Measurements from ENCODE around the gene PARVA. TPM values are rescaled to one million over a fixed set of nuclear protein-coding genes. Genes with fewer than 3 reads are reported as not detected.

The PARVA gene
- total RNA-seq, 2 donors from 2014 or later: 55.9 to 58.1 TPM

- H3K36me3 ChIP-seq: peaks cover 34% of the 10 kb centered on the region
- no peaks in the 10 kb centered on the region for H3K4me1 ChIP-seq
- no peak for DNase-seq (ENCODE audit: low spot score)
- no peak overlapping the region for H3K4me3 ChIP-seq
- H3K9me3 ChIP-seq: no peaks in the 10 kb centered on the region
- no peak overlapping the region for H3K27ac ChIP-seq
- TF ChIP-seq CTCF (IDR thresholded peaks at IDR 0.05): no peak
- H3K27me3 ChIP-seq: no peaks in the 10 kb centered on the region
These were observed 153.6 kb downstream of the PARVA start for GRCh38 chr11:12531020-12531419.

GRCh38 chr11:12531681-12532080, 154.3 kb downstream of the PARVA start:
- Histone ChIP-seq H3K27me3 (no peaks in the 10 kb centered on the region), H3K9me3 (no peaks in the 10 kb centered on the region)

GRCh38 chr11:12532580-12532979, 155.2 kb downstream of the PARVA start:
- no peak overlapping the region for H3K4me3 ChIP-seq
- no peak overlapping the region for H3K27ac ChIP-seq
- peaks cover 29% of the 10 kb centered on the region for H3K36me3 ChIP-seq
- no peak for DNase-seq (ENCODE audit: low spot score)
- TF ChIP-seq CTCF (IDR thresholded peaks at IDR 0.05): no peak
- no peaks in the 10 kb centered on the region for H3K4me1 ChIP-seq
- H3K27me3 ChIP-seq: no peaks in the 10 kb centered on the region
- no peaks in the 10 kb centered on the region for H3K9me3 ChIP-seq

More at GRCh38 chr11:12531681-12532080, 154.3 kb downstream of the PARVA start:
- Histone ChIP-seq H3K36me3 (peaks cover 34% of the 10 kb centered on the region), H3K4me1 (no peaks in the 10 kb centered on the region), H3K4me3 (no peak overlapping the region), H3K27ac (no peak overlapping the region)
- no peak for TF ChIP-seq CTCF (IDR thresholded peaks at IDR 0.05)
- DNase-seq (ENCODE audit: low spot score): no peak

- Histone ChIP-seq H3K4me3 (no peak overlapping the region), H3K4me1 (peaks cover 0 to 4% of the 10 kb centered on the region in 2 donors), H3K36me3 (peaks cover 12% of the 10 kb centered on the region), H3K27ac (no peak overlapping the region), H3K9me3 (no peaks in the 10 kb centered on the region), H3K27me3 (no peaks in the 10 kb centered on the region)
- DNase-seq (ENCODE audit: low spot score): no peak
- TF ChIP-seq CTCF (IDR thresholded peaks at IDR 0.05): no peak
These were observed 157.2 kb downstream of the PARVA start for GRCh38 chr11:12534549-12534948.

- H3K4me3 ChIP-seq: no peak overlapping the region
- no peak for TF ChIP-seq CTCF (IDR thresholded peaks at IDR 0.05)
- H3K27me3 ChIP-seq: no peaks in the 10 kb centered on the region
- H3K4me1 ChIP-seq: peaks cover 0 to 6% of the 10 kb centered on the region in 2 donors
- H3K9me3 ChIP-seq: no peaks in the 10 kb centered on the region
- peaks cover 12% of the 10 kb centered on the region for H3K36me3 ChIP-seq
- no peak for DNase-seq (ENCODE audit: low spot score)
- no peak overlapping the region for H3K27ac ChIP-seq
These were observed 157.9 kb downstream of the PARVA start for GRCh38 chr11:12535321-12535720.

GRCh38 chr11:12536566-12536965, 159.2 kb downstream of the PARVA start:
- peaks cover 5% of the 10 kb centered on the region for H3K36me3 ChIP-seq
- no peak overlapping the region for H3K27ac ChIP-seq
- DNase-seq (ENCODE audit: low spot score): no peak
- TF ChIP-seq CTCF (IDR thresholded peaks at IDR 0.05): no peak
- no peak overlapping the region for H3K4me3 ChIP-seq
- H3K27me3 ChIP-seq: no peaks in the 10 kb centered on the region
- no peaks in the 10 kb centered on the region for H3K9me3 ChIP-seq
- peaks cover 0 to 18% of the 10 kb centered on the region in 2 donors for H3K4me1 ChIP-seq

Data from right atrium auricular region (tissue), 2 donors.